Neuronal stem cell (in vitro differentiated cells): ENCODE measurements around the gene CEP112.

Experiments
- DNase-seq: peaks from one replicate; pipeline ENCODE4 v3.0.0-alpha.2; 2013; ENCODE audit warnings: low spot score
- H2AFZ ChIP-seq: one replicate; pipeline ENCODE4 v1.6.1; 2013; ENCODE audit warnings: mild to moderate bottlenecking, low read length, inconsistent platforms
- H2AK5ac ChIP-seq: 2 replicates; pipeline ENCODE4 v1.6.1; 2013; ENCODE audit warnings: low read depth, mild to moderate bottlenecking, inconsistent platforms, low read length, moderate library complexity, mixed read lengths
- H2BK120ac ChIP-seq: 2 replicates; pipeline ENCODE4 v1.6.1; 2013; ENCODE audit warnings: low read depth, mild to moderate bottlenecking, inconsistent platforms, low read length, moderate library complexity, mixed read lengths
- H2BK12ac ChIP-seq: one replicate; pipeline ENCODE4 v1.6.1; 2013; ENCODE audit warnings: low read length, inconsistent platforms
- H2BK15ac ChIP-seq: 2 replicates; pipeline ENCODE4 v1.6.1; 2013; ENCODE audit warnings: mild to moderate bottlenecking, low read length, inconsistent platforms, mixed read lengths
- H2BK5ac ChIP-seq: one replicate; pipeline ENCODE4 v1.6.1; 2013; ENCODE audit warnings: inconsistent platforms, mild to moderate bottlenecking, low read length, moderate library complexity
- H3K14ac ChIP-seq: one replicate; pipeline ENCODE4 v1.6.1; 2013; ENCODE audit warnings: low read length, inconsistent platforms
- H3K18ac ChIP-seq: 2 replicates; pipeline ENCODE4 v1.6.1; 2013; ENCODE audit warnings: low read length, inconsistent platforms
- H3K23ac ChIP-seq: 2 replicates; pipeline ENCODE4 v1.6.1; 2013; ENCODE audit warnings: low read depth, mild to moderate bottlenecking, mixed read lengths, low read length, inconsistent platforms; ENCODE audit not compliant: poor library complexity
- H3K27ac ChIP-seq: replicated peaks from 3 replicates; pipeline ENCODE4 v1.5.1; 2013; ENCODE audit warnings: low read length, inconsistent platforms
- H3K27me3 ChIP-seq, 3 experiments: 2 replicates each; pipeline ENCODE4 v1.6.1; 2013; ENCODE audit warnings: low read length in 3 of 3, mild to moderate bottlenecking in 2 of 3, inconsistent platforms in 1 of 3, low read depth in 1 of 3, mixed read lengths in 1 of 3, moderate library complexity in 1 of 3; ENCODE audit not compliant: control insufficient read depth in 3 of 3, insufficient read depth in 3 of 3
- H3K36me3 ChIP-seq, 2 donors: replicated peaks in 1 of 2; 2 replicates each; pipeline ENCODE4 v1.6.1; 2013; ENCODE audit warnings: low read length in 2 of 2; ENCODE audit not compliant: control insufficient read depth in 2 of 2, insufficient read depth in 2 of 2
- H3K4ac ChIP-seq: 2 replicates; pipeline ENCODE4 v1.6.1; 2013; ENCODE audit warnings: inconsistent platforms, mild to moderate bottlenecking, low read length, moderate library complexity
- H3K4me1 ChIP-seq, 2 donors: 1 replicate in 1 of 2; 2 replicates in 1 of 2; pipeline ENCODE4 v1.6.1; 2013; ENCODE audit warnings: low read length in 2 of 2, low read depth in 1 of 2; ENCODE audit not compliant: control insufficient read depth in 2 of 2, insufficient read depth in 1 of 2
- H3K4me2 ChIP-seq: one replicate; pipeline ENCODE4 v1.6.1; 2013; ENCODE audit warnings: mild to moderate bottlenecking, low read length, inconsistent platforms; ENCODE audit not compliant: insufficient read depth, poor library complexity, severe bottlenecking
- H3K4me3 ChIP-seq, 2 donors: 2 replicates each; pipeline ENCODE4 v1.5.1; 2013; ENCODE audit warnings: low read length in 2 of 2, mild to moderate bottlenecking in 2 of 2, inconsistent platforms in 1 of 2, moderate library complexity in 1 of 2
- H3K79me1 ChIP-seq: one replicate; pipeline ENCODE4 v1.6.1; 2013; ENCODE audit warnings: low read depth, mild to moderate bottlenecking, inconsistent platforms, low read length, moderate library complexity
- H3K9ac ChIP-seq: one replicate; pipeline ENCODE4 v1.6.1; 2013; ENCODE audit warnings: mild to moderate bottlenecking, low read depth, low read length, inconsistent platforms; ENCODE audit not compliant: poor library complexity
- H3K9me3 ChIP-seq, 2 donors: replicated peaks in 1 of 2; 2 replicates each; pipeline versions ENCODE3 to v1.6.1; 2013; ENCODE audit warnings: low read length in 2 of 2, mild to moderate bottlenecking in 2 of 2, inconsistent platforms in 1 of 2, low read depth in 1 of 2, mixed read lengths in 1 of 2, moderate library complexity in 1 of 2; ENCODE audit not compliant: control insufficient read depth in 2 of 2, insufficient read depth in 1 of 2
- H4K8ac ChIP-seq: one replicate; pipeline ENCODE4 v1.6.1; 2013; ENCODE audit warnings: low read depth, mild to moderate bottlenecking, inconsistent platforms, low read length, moderate library complexity
- H4K91ac ChIP-seq: one replicate; pipeline ENCODE4 v1.6.1; 2013; ENCODE audit warnings: low read length, low read depth, mild to moderate bottlenecking, inconsistent platforms; ENCODE audit not compliant: poor library complexity
- WGBS, 2 donors: extraction: QIAGEN DNeasy Blood & Tissue Kit; methylation state at CpG; one replicate each; pipeline ENCODE4 v1.1.7; 2013; ENCODE audit warnings: missing lambda C conversion rate in 2 of 2, mixed read lengths in 1 of 2; ENCODE audit not compliant: insufficient read length in 2 of 2, insufficient replicate concordance in 1 of 2; ENCODE audit errors: extremely low coverage in 2 of 2; 5-methylcytosine and 5-hydroxymethylcytosine counted together

CEP112 gene

DNA sequence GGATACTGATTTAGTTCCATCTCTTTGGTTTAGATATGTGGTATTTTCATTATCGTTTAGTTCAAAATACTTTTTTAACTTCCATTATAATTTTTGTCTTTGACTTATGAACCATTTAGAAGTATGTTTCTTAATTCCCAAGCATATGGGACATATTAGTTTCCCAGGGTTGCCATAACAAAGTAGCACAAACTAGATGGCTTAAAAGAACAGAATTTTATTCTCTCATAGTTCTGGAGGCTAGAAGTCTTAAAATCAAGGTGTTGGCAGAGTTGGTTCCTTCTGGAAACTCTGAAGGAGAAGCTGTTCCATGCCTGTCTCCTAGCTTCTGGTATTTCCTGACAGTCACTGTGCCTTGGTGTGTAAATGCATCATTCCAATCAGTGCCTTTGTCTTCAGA, 339.0 kb downstream of the CEP112 start:
- no CpG with 5 or more reads among the region's 1 CpG for WGBS, 2 donors
- Histone ChIP-seq H3K4me2 (no peak overlapping the region), H2AFZ (no peak overlapping the region), H3K4me1 (peaks cover 0 to 4% of the 10 kb centered on the region in 2 donors), H2BK5ac (no peak overlapping the region), H4K8ac (no peak overlapping the region), H2BK15ac (no peak overlapping the region), H3K27ac (no peak overlapping the region), H3K23ac (no peak overlapping the region), H3K4ac (no peak overlapping the region), H3K79me1 (no peaks in the 10 kb centered on the region), H4K91ac (no peak overlapping the region), H3K9ac (no peak overlapping the region), H3K9me3 (no peaks in the 10 kb centered on the region), H2AK5ac (no peak overlapping the region), H2BK12ac (no peak overlapping the region), H3K14ac (no peak overlapping the region), H3K4me3 (no peak overlapping the region), H3K36me3 (no peaks in the 10 kb centered on the region), H3K27me3 (no peaks in the 10 kb centered on the region), H3K18ac (no peak overlapping the region), H2BK120ac (no peak overlapping the region)
- DNase-seq = no peak

DNA sequence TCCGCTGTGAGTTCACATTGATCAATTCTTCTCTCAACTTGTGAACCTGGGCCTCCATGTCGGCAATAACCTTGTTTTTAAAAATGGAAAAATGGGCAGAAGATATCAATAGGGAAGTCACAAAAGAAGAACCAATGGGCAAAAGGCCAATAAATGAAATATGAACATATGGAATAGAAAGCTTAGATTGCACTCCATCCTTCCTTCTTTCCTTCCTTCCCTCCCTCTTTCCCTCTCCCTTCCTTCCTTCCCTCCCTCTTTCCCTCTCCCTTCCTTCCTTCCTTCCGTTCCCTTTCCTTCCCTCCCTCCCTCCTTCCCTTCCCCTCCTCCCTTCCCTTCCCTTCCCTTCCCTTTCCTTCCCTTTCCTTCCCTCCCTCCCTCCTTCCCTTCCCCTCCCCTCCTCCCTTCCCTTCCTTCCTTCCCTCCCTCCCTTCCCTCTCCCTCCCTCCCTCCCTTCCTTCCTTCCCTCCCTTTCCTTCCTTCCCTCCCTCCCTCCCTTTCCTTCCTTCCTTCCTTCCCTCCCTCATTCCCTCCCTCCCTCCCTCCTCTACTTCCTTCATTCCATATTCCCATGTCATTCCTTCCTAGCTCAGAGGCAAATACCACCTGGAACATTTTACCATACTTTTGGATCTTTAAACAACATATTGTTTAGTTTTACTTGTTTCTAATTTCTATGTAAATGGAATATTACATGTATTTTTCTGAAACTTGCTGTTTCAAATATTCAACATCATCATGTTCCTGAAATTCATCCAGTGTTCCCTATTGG, 339.8 kb downstream of the CEP112 start:
- Histone ChIP-seq H3K14ac (no peak overlapping the region), H3K9me3 (no peaks in the 10 kb centered on the region), H2BK15ac (no peak overlapping the region), H3K79me1 (no peaks in the 10 kb centered on the region), H4K8ac (no peak overlapping the region), H2BK120ac (no peak overlapping the region), H3K4me3 (no peak overlapping the region), H3K4me1 (peaks cover 0 to 4% of the 10 kb centered on the region in 2 donors), H3K27me3 (no peaks in the 10 kb centered on the region), H4K91ac (no peak overlapping the region), H3K18ac (no peak overlapping the region), H3K9ac (no peak overlapping the region), H2AK5ac (no peak overlapping the region), H3K4ac (no peak overlapping the region), H3K36me3 (no peaks in the 10 kb centered on the region), H2BK12ac (no peak overlapping the region), H3K27ac (no peak overlapping the region), H3K4me2 (no peak overlapping the region), H2AFZ (no peak overlapping the region), H2BK5ac (no peak overlapping the region), H3K23ac (no peak overlapping the region)
- no CpG with 5 or more reads among the region's 3 CpGs for WGBS, 2 donors
- no peak for DNase-seq

DNA sequence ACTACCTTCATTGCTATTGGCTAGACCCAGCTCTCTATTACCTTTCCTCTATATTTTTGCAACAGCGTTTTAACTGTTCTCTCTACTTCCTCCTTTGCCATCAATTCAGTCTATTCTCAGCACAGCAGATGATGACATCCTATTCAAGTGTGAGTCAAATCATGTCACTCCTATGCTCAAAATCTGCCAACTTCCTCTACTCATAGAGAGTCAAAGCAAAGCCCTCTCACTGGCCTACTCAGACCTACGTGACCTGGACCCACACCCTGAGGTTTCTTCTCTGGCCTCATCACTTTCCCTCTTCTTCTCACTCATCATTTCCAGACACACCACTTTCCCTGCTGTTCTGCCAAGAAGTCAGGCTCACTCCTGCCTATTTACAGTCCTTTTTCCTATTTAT, 341.4 kb downstream of the CEP112 start:
- DNase-seq = no peak
- H3K4ac ChIP-seq = no peak overlapping the region
- no peaks in the 10 kb centered on the region for H3K36me3 ChIP-seq
- no peak overlapping the region for H2BK15ac ChIP-seq
- H2AFZ ChIP-seq = no peak overlapping the region
- no peak overlapping the region for H3K23ac ChIP-seq
- H3K27ac ChIP-seq = no peak overlapping the region
- no peak overlapping the region for H2AK5ac ChIP-seq
- H4K8ac ChIP-seq = no peak overlapping the region
- no CpG with 5 or more reads among the region's 2 CpGs for WGBS, 2 donors
- H3K9me3 ChIP-seq = peaks cover 0 to 2% of the 10 kb centered on the region in 2 donors
- H2BK12ac ChIP-seq = no peak overlapping the region
- no peak overlapping the region for H2BK5ac ChIP-seq
- no peak overlapping the region for H4K91ac ChIP-seq
- no peaks in the 10 kb centered on the region for H3K79me1 ChIP-seq
- H3K18ac ChIP-seq = no peak overlapping the region
- no peak overlapping the region for H2BK120ac ChIP-seq
- no peaks in the 10 kb centered on the region for H3K27me3 ChIP-seq
- no peak overlapping the region for H3K4me3 ChIP-seq
- no peak overlapping the region for H3K4me2 ChIP-seq
- peaks cover 0 to 4% of the 10 kb centered on the region in 2 donors for H3K4me1 ChIP-seq
- no peak overlapping the region for H3K14ac ChIP-seq
- no peak overlapping the region for H3K9ac ChIP-seq

DNA sequence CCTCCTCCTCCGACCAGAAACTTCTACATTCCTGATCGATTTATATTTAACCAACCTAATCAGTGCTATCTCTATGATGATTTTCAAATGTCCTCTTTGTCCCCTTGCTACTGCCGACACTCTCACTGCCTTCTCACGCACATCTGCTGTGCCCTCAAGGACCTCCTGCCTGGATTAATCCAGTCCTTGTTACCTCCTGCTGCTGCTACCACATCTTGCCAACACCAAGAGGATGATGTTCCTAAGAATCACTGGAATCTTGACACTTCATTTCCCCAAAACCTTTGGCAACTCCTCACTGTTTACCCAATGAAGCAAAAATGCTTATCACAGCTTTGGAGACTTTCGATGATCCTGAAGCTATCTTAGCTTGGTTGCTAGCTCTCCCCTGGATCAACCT, 343.2 kb downstream of the CEP112 start:
- Histone ChIP-seq H3K14ac (no peak overlapping the region), H3K27me3 (no peaks in the 10 kb centered on the region), H3K23ac (no peak overlapping the region), H3K27ac (no peak overlapping the region), H4K8ac (no peak overlapping the region), H3K4me1 (peaks cover 0 to 4% of the 10 kb centered on the region in 2 donors), H3K4me3 (no peak overlapping the region), H4K91ac (no peak overlapping the region), H2AK5ac (no peak overlapping the region), H3K36me3 (no peaks in the 10 kb centered on the region), H3K18ac (no peak overlapping the region), H2BK120ac (no peak overlapping the region), H2BK15ac (no peak overlapping the region), H3K4me2 (no peak overlapping the region), H3K79me1 (no peaks in the 10 kb centered on the region), H3K9ac (no peak overlapping the region), H2BK5ac (no peak overlapping the region), H2BK12ac (no peak overlapping the region), H3K9me3 (peaks cover 0 to 4% of the 10 kb centered on the region in 2 donors), H2AFZ (no peak overlapping the region), H3K4ac (no peak overlapping the region)
- DNase-seq = no peak
- WGBS, 2 donors = no CpG with 5 or more reads among the region's 5 CpGs
